H9 (cell line): ENCODE results near the gene CORO2B. TPM values are rescaled to one million over a fixed set of nuclear protein-coding genes. Genes with fewer than 3 reads are reported as not detected.

Source experiments
- DNase-seq: peaks from one replicate; pipeline ENCODE4 v3.0.0-alpha.2; 2017
- H2AFZ ChIP-seq: one replicate; pipeline ENCODE4 v1.6.1; 2013; ENCODE audit warnings: mild to moderate bottlenecking, low read length, control low read depth, moderate library complexity
- H2AK5ac ChIP-seq: 2 replicates; pipeline ENCODE4 v1.6.1; 2013; ENCODE audit warnings: low read length, control low read depth, mixed read lengths; ENCODE audit not compliant: insufficient read length
- H2BK120ac ChIP-seq: one replicate; pipeline ENCODE4 v1.6.1; 2013; ENCODE audit warnings: low read depth, mild to moderate bottlenecking, low read length, control low read depth, inconsistent platforms; ENCODE audit not compliant: poor library complexity, severe bottlenecking
- H2BK12ac ChIP-seq: 2 replicates; pipeline ENCODE4 v1.6.1; 2013; ENCODE audit warnings: low read length, control low read depth, mixed read lengths, low read depth; ENCODE audit not compliant: insufficient read length
- H2BK15ac ChIP-seq: 2 replicates; pipeline ENCODE4 v1.6.1; 2013; ENCODE audit warnings: low read depth, low read length, control low read depth
- H2BK20ac ChIP-seq: one replicate; pipeline ENCODE4 v1.6.1; 2013; ENCODE audit warnings: low read depth, mild to moderate bottlenecking, low read length, control low read depth, inconsistent platforms; ENCODE audit not compliant: poor library complexity, severe bottlenecking
- H2BK5ac ChIP-seq: 2 replicates; pipeline ENCODE4 v1.6.1; 2013; ENCODE audit warnings: low read length, control low read depth, mixed read lengths; ENCODE audit not compliant: insufficient read length
- H3K14ac ChIP-seq: 2 replicates; pipeline ENCODE4 v1.6.1; 2013; ENCODE audit warnings: low read length, control low read depth; ENCODE audit not compliant: insufficient read depth
- H3K18ac ChIP-seq: 2 replicates; pipeline ENCODE4 v1.6.1; 2013; ENCODE audit warnings: low read depth, mild to moderate bottlenecking, mixed read lengths, low read length, control low read depth; ENCODE audit not compliant: insufficient read length
- H3K23ac ChIP-seq: 2 replicates; pipeline ENCODE4 v1.6.1; 2013; ENCODE audit warnings: low read length, control low read depth, mixed read lengths, low read depth; ENCODE audit not compliant: insufficient read length
- H3K23me2 ChIP-seq: 2 replicates; pipeline ENCODE4 v1.6.1; 2013; ENCODE audit warnings: low read depth, mild to moderate bottlenecking, mixed read lengths, low read length, control low read depth; ENCODE audit not compliant: insufficient read length, poor library complexity, severe bottlenecking
- H3K27ac ChIP-seq: 2 replicates; pipeline ENCODE4 v1.5.1; 2013; ENCODE audit warnings: low read length, control low read depth, mixed read lengths, low read depth; ENCODE audit not compliant: insufficient read length
- H3K27me3 ChIP-seq: 2 replicates; pipeline ENCODE4 v1.6.1; 2013; ENCODE audit warnings: low read length, control low read depth, inconsistent platforms; ENCODE audit not compliant: insufficient read depth
- H3K4ac ChIP-seq: 2 replicates; pipeline ENCODE4 v1.6.1; 2013; ENCODE audit warnings: low read depth, mild to moderate bottlenecking, control low read depth, inconsistent platforms, low read length, moderate library complexity
- H3K4me1 ChIP-seq: 2 replicates; pipeline ENCODE4 v1.6.1; 2013; ENCODE audit warnings: low read length, control low read depth, inconsistent platforms; ENCODE audit not compliant: insufficient read depth
- H3K4me2 ChIP-seq: 2 replicates; pipeline ENCODE4 v1.6.1; 2013; ENCODE audit warnings: low read length, control low read depth, mixed read lengths; ENCODE audit not compliant: insufficient read length, insufficient read depth
- H3K56ac ChIP-seq: 2 replicates; pipeline ENCODE4 v1.6.1; 2013; ENCODE audit warnings: low read depth, mild to moderate bottlenecking, mixed read lengths, low read length, control low read depth; ENCODE audit not compliant: insufficient read length
- H3K79me1 ChIP-seq: 2 replicates; pipeline ENCODE4 v1.6.1; 2013; ENCODE audit warnings: low read depth, mild to moderate bottlenecking, moderate library complexity, low read length, control low read depth, inconsistent platforms; ENCODE audit not compliant: insufficient read depth, poor library complexity, severe bottlenecking
- H3K79me2 ChIP-seq: 2 replicates; pipeline ENCODE4 v1.6.1; 2013; ENCODE audit warnings: low read length, control low read depth, inconsistent platforms; ENCODE audit not compliant: insufficient read depth
- H3K9ac ChIP-seq: 2 replicates; pipeline ENCODE4 v1.6.1; 2013; ENCODE audit warnings: low read length, control low read depth, mixed read lengths; ENCODE audit not compliant: insufficient read length; ENCODE audit errors: extremely low read depth
- H3K9me3 ChIP-seq: one replicate; pipeline ENCODE4 v1.6.1; 2013; ENCODE audit warnings: low read depth, low read length, inconsistent platforms; ENCODE audit not compliant: control insufficient read depth
- H3T11ph ChIP-seq: one replicate; pipeline ENCODE4 v1.6.1; 2013; ENCODE audit warnings: mild to moderate bottlenecking, low read length, control low read depth, inconsistent platforms
- H4K20me1 ChIP-seq: one replicate; pipeline ENCODE4 v1.6.1; 2013; ENCODE audit not compliant: control insufficient read depth, insufficient read length, insufficient read depth
- H4K5ac ChIP-seq: 2 replicates; pipeline ENCODE4 v1.6.1; 2013; ENCODE audit warnings: low read depth, mild to moderate bottlenecking, mixed read lengths, low read length, control low read depth; ENCODE audit not compliant: insufficient read length
- H4K8ac ChIP-seq: replicated peaks from 2 replicates; pipeline ENCODE4 v1.6.1; 2013; ENCODE audit warnings: low read length, control low read depth, mixed read lengths, low read depth; ENCODE audit not compliant: insufficient read length
- H4K91ac ChIP-seq: 2 replicates; pipeline ENCODE4 v1.6.1; 2013; ENCODE audit warnings: low read depth, mild to moderate bottlenecking, moderate library complexity, mixed read lengths, low read length, control low read depth; ENCODE audit not compliant: insufficient read length
- H3K27ac Mint-ChIP-seq, 3 experiments: 2 replicates in 2 of 3; 3 replicates in 1 of 3; pipeline ENCODE4 v1.8.0; 2020 to 2021; ENCODE audit warnings: mixed read lengths in 3 of 3, mild to moderate bottlenecking in 1 of 3, moderate library complexity in 1 of 3
- H3K27me3 Mint-ChIP-seq: 2 replicates; pipeline ENCODE4 v1.8.0; 2021; ENCODE audit warnings: low read depth, mild to moderate bottlenecking, moderate library complexity, mixed read lengths
- H3K36me3 Mint-ChIP-seq, 3 experiments: 2 replicates in 2 of 3; 3 replicates in 1 of 3; pipeline ENCODE4 v1.8.0; 2020 to 2021; ENCODE audit warnings: low read depth in 3 of 3, mixed read lengths in 3 of 3; ENCODE audit not compliant: insufficient read depth in 1 of 3
- H3K4me1 Mint-ChIP-seq, 2 experiments: 2 replicates each; pipeline ENCODE4 v1.8.0; 2020; ENCODE audit warnings: mixed read lengths in 2 of 2
- H3K4me3 Mint-ChIP-seq, 2 experiments: 2 replicates in 1 of 2; 3 replicates in 1 of 2; pipeline ENCODE4 v1.8.0; 2020 to 2021; ENCODE audit warnings: mild to moderate bottlenecking in 2 of 2, mixed read lengths in 2 of 2, moderate library complexity in 1 of 2
- H3K9me3 Mint-ChIP-seq, 2 experiments: 2 replicates in 1 of 2; 3 replicates in 1 of 2; pipeline ENCODE4 v1.8.0; 2020; ENCODE audit warnings: mild to moderate bottlenecking in 2 of 2, mixed read lengths in 2 of 2, moderate library complexity in 1 of 2
- WGBS: extraction: QIAGEN DNeasy Blood & Tissue Kit; methylation state at CpG from one replicate; pipeline ENCODE4 v1.1.7; 2013; ENCODE audit warnings: missing lambda C conversion rate, low lambda C conversion rate, mixed read lengths; ENCODE audit not compliant: insufficient read length; ENCODE audit errors: extremely low coverage; 5-methylcytosine and 5-hydroxymethylcytosine counted together
- total RNA-seq: library from RNA; stranded (reverse); gene quantifications from 2 replicates; pipeline ENCODE4 v1.2.1, GENCODE V29; 2021
- TF ChIP-seq, protein P1 (sequence below): fragments of 200-600 bp; sonication (generic); conservative IDR thresholded peaks from 3 replicates; pipeline ENCODE4 v1.8.0; 2021; ENCODE audit warnings: antibody characterized with exemption, mild to moderate bottlenecking

CORO2B gene
- total RNA-seq, 1 experiment from 2014 or later: 3.1 TPM

- H3K4me2 ChIP-seq: no peak overlapping the region
- H3K14ac ChIP-seq: no peak overlapping the region
- H2BK12ac ChIP-seq: no peak overlapping the region
- no peaks in the 10 kb centered on the region for H3K23me2 ChIP-seq
- no peaks in the 10 kb centered on the region for H3K9me3 Mint-ChIP-seq
- H3K27ac ChIP-seq: no peak overlapping the region
- H2BK15ac ChIP-seq: no peak overlapping the region
- H3K9me3 ChIP-seq: no peaks in the 10 kb centered on the region
- H3K9ac ChIP-seq: no peak overlapping the region
- H4K5ac ChIP-seq: no peak overlapping the region
- H3K27ac Mint-ChIP-seq: peak overlapping the region in 1 of 3 experiments; percentile 48; a peak in 1 of 7 replicates
- no peaks in the 10 kb centered on the region for H3K79me1 ChIP-seq
- H3K18ac ChIP-seq: no peak overlapping the region
- no peak overlapping the region for H3K23ac ChIP-seq
- peaks cover 12% of the 10 kb centered on the region for H3K27me3 Mint-ChIP-seq
- peaks cover 12 to 19% of the 10 kb centered on the region in 2 experiments for H3K4me1 Mint-ChIP-seq
- TF ChIP-seq, protein P1, sequence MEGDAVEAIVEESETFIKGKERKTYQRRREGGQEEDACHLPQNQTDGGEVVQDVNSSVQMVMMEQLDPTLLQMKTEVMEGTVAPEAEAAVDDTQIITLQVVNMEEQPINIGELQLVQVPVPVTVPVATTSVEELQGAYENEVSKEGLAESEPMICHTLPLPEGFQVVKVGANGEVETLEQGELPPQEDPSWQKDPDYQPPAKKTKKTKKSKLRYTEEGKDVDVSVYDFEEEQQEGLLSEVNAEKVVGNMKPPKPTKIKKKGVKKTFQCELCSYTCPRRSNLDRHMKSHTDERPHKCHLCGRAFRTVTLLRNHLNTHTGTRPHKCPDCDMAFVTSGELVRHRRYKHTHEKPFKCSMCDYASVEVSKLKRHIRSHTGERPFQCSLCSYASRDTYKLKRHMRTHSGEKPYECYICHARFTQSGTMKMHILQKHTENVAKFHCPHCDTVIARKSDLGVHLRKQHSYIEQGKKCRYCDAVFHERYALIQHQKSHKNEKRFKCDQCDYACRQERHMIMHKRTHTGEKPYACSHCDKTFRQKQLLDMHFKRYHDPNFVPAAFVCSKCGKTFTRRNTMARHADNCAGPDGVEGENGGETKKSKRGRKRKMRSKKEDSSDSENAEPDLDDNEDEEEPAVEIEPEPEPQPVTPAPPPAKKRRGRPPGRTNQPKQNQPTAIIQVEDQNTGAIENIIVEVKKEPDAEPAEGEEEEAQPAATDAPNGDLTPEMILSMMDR: no peak
- H3K36me3 Mint-ChIP-seq: no peaks in the 10 kb centered on the region
- H3K4ac ChIP-seq: no peak overlapping the region
- no peak overlapping the region for H2BK20ac ChIP-seq
- H2BK5ac ChIP-seq: no peak overlapping the region
- H4K8ac ChIP-seq: no peak overlapping the region
- no peaks in the 10 kb centered on the region for H3K79me2 ChIP-seq
- no peak overlapping the region for H2AK5ac ChIP-seq
- H3K4me1 ChIP-seq: no peaks in the 10 kb centered on the region
- H3K27me3 ChIP-seq: no peaks in the 10 kb centered on the region
- whole genome bisulfite sequencing: no CpG with 5 or more reads among the region's 3 CpGs
- no peak overlapping the region for H2BK120ac ChIP-seq
- H3T11ph ChIP-seq: no peak overlapping the region
- H3K56ac ChIP-seq: no peak overlapping the region
- no peaks in the 10 kb centered on the region for H4K20me1 ChIP-seq
- H4K91ac ChIP-seq: no peak overlapping the region
- H2AFZ ChIP-seq: no peak overlapping the region
- no peak overlapping the region for H3K4me3 Mint-ChIP-seq
- DNase-seq: no peak
These were observed 100.4 kb downstream of the CORO2B start for GRCh38 chr15:68679161-68679560.
